Kidney epithelial cell (primary cell): ENCODE measurements around the gene SMC3. TPM values are rescaled to one million over a fixed set of nuclear protein-coding genes. Genes with fewer than 3 reads are reported as not detected.
"Not testable (repeated sequence)": the region's sequence is repeated elsewhere in the genome, so short reads cannot be mapped to it uniquely, and the experiment has no call there.

ENCODE experiments used
- DNase-seq: peaks from one replicate; pipeline ENCODE4 v3.0.0-alpha.2; 2010; ENCODE audit warnings: low read depth
- H3K27me3 ChIP-seq: 2 replicates; pipeline ENCODE4 v1.6.0; 2011; ENCODE audit warnings: low read length; ENCODE audit not compliant: control insufficient read depth, insufficient read depth
- H3K36me3 ChIP-seq: 2 replicates; pipeline ENCODE4 v1.5.1; 2011; ENCODE audit warnings: low read length; ENCODE audit not compliant: control insufficient read depth, insufficient read depth
- H3K4me3 ChIP-seq: 2 replicates; pipeline ENCODE4 v1.5.1; 2011; ENCODE audit warnings: low read depth, mild to moderate bottlenecking, control low read depth, low read length
- total RNA-seq: library from RNA; depleted of rRNA; stranded (reverse); fragments of >200 nt; gene quantifications from 2 replicates; pipeline ENCODE4 v1.2.3, GENCODE V29; 2015
- TF ChIP-seq, protein P1 (sequence below): IDR thresholded peaks from 2 replicates; pipeline ENCODE4 v1.5.1; 2011; ENCODE audit warnings: mild to moderate bottlenecking, moderate library complexity, low read length, control low read depth, inconsistent platforms; ENCODE audit not compliant: insufficient read depth, poor library complexity, severe bottlenecking

Gene SMC3
- total RNA-seq, 1 donor from 2014 or later = 35.3 TPM

DNA sequence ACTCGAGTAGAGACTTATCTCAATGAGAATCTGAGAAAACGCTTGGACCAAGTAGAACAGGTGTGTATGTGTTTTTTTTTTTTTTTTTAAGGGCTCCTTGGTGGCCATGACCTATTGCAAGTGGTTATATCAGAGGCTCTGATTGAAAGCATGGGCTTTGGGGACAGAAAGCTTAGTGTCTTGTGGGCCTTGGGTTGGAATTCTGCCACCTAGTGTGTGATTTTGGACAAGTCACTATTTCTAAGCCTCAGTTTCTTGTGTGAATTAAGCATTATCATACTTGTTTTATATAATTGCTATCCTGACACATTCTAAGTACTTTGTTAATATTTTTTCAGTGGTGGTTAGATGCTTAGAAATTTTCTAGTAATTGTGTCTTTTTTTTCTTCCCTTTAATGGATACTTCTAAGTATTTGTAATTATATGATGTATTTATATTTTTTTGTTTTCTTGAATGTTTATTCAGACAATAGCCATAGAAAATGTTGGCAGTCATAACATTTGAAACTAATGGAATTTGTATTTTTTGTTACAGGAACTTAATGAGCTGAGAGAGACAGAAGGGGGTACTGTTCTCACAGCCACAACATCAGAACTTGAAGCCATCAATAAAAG is 33.1 kb downstream of the SMC3 start:
- H3K4me3 ChIP-seq = no peak overlapping the region
- no peaks in the 10 kb centered on the region for H3K36me3 ChIP-seq
- peak; percentile 21 for DNase-seq
- no peaks in the 10 kb centered on the region for H3K27me3 ChIP-seq
- TF ChIP-seq, protein P1, sequence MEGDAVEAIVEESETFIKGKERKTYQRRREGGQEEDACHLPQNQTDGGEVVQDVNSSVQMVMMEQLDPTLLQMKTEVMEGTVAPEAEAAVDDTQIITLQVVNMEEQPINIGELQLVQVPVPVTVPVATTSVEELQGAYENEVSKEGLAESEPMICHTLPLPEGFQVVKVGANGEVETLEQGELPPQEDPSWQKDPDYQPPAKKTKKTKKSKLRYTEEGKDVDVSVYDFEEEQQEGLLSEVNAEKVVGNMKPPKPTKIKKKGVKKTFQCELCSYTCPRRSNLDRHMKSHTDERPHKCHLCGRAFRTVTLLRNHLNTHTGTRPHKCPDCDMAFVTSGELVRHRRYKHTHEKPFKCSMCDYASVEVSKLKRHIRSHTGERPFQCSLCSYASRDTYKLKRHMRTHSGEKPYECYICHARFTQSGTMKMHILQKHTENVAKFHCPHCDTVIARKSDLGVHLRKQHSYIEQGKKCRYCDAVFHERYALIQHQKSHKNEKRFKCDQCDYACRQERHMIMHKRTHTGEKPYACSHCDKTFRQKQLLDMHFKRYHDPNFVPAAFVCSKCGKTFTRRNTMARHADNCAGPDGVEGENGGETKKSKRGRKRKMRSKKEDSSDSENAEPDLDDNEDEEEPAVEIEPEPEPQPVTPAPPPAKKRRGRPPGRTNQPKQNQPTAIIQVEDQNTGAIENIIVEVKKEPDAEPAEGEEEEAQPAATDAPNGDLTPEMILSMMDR = peak; percentile 41

DNA sequence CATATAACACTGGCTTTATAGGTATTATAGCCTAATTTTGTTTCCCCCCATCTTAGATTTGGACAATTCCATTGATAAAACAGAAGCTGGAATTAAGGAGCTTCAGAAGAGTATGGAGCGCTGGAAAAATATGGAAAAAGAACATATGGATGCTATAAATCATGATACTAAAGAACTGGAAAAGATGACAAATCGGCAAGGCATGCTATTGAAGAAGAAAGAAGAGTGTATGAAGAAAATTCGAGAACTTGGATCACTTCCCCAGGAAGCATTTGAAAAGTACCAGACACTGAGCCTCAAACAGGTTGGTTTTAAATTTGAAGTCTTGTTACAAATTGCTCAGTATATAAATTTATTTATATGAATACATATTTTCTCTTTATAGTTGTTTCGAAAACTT is 34.1 kb downstream of the SMC3 start:
- no peaks in the 10 kb centered on the region for H3K36me3 ChIP-seq
- no peaks in the 10 kb centered on the region for H3K27me3 ChIP-seq
- H3K4me3 ChIP-seq = no peak overlapping the region
- TF ChIP-seq, protein P1 = no peak
- DNase-seq = no peak

DNA sequence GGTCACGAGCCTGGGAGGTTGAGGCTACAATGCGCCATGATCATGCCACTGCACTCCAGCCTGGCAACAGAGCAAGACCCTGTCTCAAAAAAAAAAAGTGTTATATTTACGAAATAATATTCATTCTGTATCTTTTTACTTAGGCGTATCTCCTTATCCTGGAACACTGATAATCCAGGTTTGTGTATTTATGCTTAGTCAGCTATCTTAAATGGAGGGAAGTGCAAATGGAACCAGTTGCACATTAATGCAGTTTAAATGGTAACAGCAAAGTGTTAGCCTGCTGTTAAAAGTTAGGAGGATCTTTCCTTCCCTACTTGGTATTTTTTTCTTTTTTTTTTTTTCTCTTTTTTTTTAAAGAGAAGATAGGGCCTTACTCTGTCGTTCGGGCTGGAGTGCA is 40.6 kb downstream of the SMC3 start:
- TF ChIP-seq, protein P1 = no peak
- DNase-seq = no peak
- no peak overlapping the region for H3K4me3 ChIP-seq

DNA sequence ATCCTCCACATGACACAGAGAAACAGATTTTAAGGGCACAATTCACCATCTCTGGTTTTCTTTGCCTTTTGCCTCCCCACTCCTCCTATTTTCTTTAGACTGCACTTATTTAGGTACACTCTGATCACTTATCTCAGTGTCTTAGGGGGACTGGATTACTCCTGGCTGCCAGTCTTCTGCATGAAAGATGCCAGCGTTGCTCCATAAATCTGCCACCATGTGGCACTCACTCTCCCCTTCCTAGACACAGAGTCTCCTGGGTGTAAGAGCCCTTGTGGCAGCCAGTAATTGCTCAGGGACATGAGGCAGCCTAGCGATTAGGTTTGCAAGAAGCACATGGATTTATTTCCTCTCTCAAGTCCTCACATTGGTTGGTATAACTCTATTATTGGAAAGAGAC is 42.1 kb downstream of the SMC3 start:
- Histone ChIP-seq H3K27me3 (no peaks in the 10 kb centered on the region), H3K4me3 (no peak overlapping the region), H3K36me3 (no peaks in the 10 kb centered on the region)
- TF ChIP-seq, protein P1 = no peak
- no peak for DNase-seq

More for the DNA sequence above, 40.6 kb downstream of the SMC3 start:
- Histone ChIP-seq H3K27me3 (no peaks in the 10 kb centered on the region), H3K36me3 (no peaks in the 10 kb centered on the region)

DNA sequence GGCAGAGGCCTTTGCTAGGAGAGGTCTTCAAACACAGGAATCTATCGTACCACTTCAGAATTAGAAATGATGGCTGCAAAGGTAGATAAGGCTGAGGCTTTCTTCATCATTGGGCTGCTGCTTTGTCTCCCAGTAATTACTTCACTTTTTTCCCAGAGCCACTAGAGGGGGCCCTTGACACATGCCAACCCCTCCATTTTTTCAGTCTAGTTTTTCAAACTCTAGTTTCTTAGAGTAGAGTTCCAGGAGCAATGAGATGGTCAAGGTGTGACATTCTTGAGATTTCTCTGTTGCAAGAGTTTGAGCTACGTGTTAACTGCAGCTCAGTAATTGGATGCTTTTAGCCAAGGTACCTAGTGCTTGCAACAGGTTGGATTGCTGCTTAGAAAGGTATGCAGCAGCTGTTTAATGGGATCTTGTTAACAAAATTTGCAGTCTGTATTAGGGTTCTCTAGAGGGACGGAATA is 42.8 kb downstream of the SMC3 start:
- no peak overlapping the region for H3K4me3 ChIP-seq
- no peaks in the 10 kb centered on the region for H3K27me3 ChIP-seq
- TF ChIP-seq, protein P1 = peak; percentile 84
- DNase-seq = no peak
- H3K36me3 ChIP-seq = no peaks in the 10 kb centered on the region

DNA sequence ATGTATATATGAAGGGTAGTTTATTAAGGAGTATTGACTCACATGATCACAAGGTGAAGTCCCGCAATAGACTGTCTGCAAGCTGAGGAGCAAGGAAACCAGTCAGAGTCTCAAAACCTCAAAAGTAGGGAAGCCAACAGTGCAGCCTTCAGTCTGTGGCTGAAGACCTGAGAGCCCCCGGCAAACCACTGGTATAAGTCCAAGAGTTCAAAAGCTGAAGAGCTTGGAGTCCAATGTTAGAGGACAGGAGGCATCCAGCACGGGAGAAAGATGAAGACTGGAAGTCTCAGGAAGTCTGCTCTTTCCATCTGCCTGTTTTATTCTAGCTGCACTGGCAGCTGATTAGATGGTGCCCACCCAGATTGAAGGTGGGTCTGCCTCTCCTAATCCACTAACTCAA is 43.3 kb downstream of the SMC3 start:
- not testable (repeated sequence) for H3K4me3 ChIP-seq, DNase-seq, H3K27me3 ChIP-seq, H3K36me3 ChIP-seq
